Cardiac fibroblast (primary cell): ENCODE data around the gene ADCK2.
"Not testable (repeated sequence)": the region's sequence is repeated elsewhere in the genome, so short reads cannot be mapped to it uniquely, and the experiment has no call there.

Source experiments
- DNase-seq, 2 donors: peaks; one replicate each; pipeline versions ENCODE4 v3.0.0 to v3.0.0-alpha.2; 2010; ENCODE audit warnings: low read depth in 2 of 2
- H3K4me3 ChIP-seq, 2 donors: replicated peaks in 1 of 2; 1 replicate in 1 of 2; 2 replicates in 1 of 2; pipeline ENCODE4 v1.5.1; 2011; ENCODE audit warnings: low read depth in 2 of 2, low read length in 2 of 2, mild to moderate bottlenecking in 2 of 2, moderate library complexity in 1 of 2
- CTCF ChIP-seq: IDR thresholded peaks from one replicate; pipeline ENCODE4 v1.5.1; 2011; ENCODE audit warnings: low read depth, mild to moderate bottlenecking, low read length, inconsistent platforms

ADCK2 gene

GRCh38 chr7:140672382-140673062 lies at the start of gene ADCK2:
Gene ADCK2 (plus strand): TSS chr7:140672945. CDS start chr7:140673331, 386 bp downstream.
- H3K4me3 ChIP-seq: peak within 1 kb of the TSS; percentile 66
- TF ChIP-seq CTCF: no peak
- peak in 1 of 2 donors; percentile 17 for DNase-seq

GRCh38 chr7:140623980-140624379 lies 48.8 kb upstream of the ADCK2 start:
- TF ChIP-seq CTCF: no peak
- no peak for DNase-seq
- H3K4me3 ChIP-seq: no peak overlapping the region

GRCh38 chr7:140624392-140625191 lies 48.2 kb upstream of the ADCK2 start:
- H3K4me3 ChIP-seq: no peak overlapping the region
- no peak for TF ChIP-seq CTCF
- no peak for DNase-seq

- H3K4me3 ChIP-seq, DNase-seq: not testable (repeated sequence)
Measured at GRCh38 chr7:140625192-140625558, 47.6 kb upstream of the ADCK2 start.

- TF ChIP-seq CTCF: no peak
- no peak overlapping the region for H3K4me3 ChIP-seq
- DNase-seq: peak; percentile 97 to 98
Measured at GRCh38 chr7:140625908-140626868, 46.6 kb upstream of the ADCK2 start.

- no peak for TF ChIP-seq CTCF
Measured at GRCh38 chr7:140631021-140631420, 41.7 kb upstream of the ADCK2 start.

More at GRCh38 chr7:140631021-140631420, 41.7 kb upstream of the ADCK2 start:
- no peak for DNase-seq
- H3K4me3 ChIP-seq: no peak overlapping the region
